Measurements from ENCODE around the gene TIMM21. TPM values are rescaled to one million over a fixed set of nuclear protein-coding genes. Genes with fewer than 3 reads are reported as not detected.

TIMM21 gene
- polyA plus RNA-seq, 1 donor (not counting 4 experiments of a cell fraction or from before 2014, with no cell fraction given): 76.0 TPM

- no peaks in the 10 kb centered on the region for H3K9me1 ChIP-seq (ENCODE audit: control insufficient read depth, extremely low read depth, insufficient read depth, low read length)
- H3K79me2 ChIP-seq (ENCODE audit: control insufficient read depth, insufficient read depth, low read length): no peaks in the 10 kb centered on the region
- no peak overlapping the region for H3K4me2 ChIP-seq (ENCODE audit: control insufficient read depth, extremely low read depth, insufficient read depth, low read depth, low read length)
- peaks cover 2% of the 10 kb centered on the region for H3K27me3 ChIP-seq (ENCODE audit: control insufficient read depth, extremely low read depth, insufficient read depth, low read length)
- TF ChIP-seq, protein P1, sequence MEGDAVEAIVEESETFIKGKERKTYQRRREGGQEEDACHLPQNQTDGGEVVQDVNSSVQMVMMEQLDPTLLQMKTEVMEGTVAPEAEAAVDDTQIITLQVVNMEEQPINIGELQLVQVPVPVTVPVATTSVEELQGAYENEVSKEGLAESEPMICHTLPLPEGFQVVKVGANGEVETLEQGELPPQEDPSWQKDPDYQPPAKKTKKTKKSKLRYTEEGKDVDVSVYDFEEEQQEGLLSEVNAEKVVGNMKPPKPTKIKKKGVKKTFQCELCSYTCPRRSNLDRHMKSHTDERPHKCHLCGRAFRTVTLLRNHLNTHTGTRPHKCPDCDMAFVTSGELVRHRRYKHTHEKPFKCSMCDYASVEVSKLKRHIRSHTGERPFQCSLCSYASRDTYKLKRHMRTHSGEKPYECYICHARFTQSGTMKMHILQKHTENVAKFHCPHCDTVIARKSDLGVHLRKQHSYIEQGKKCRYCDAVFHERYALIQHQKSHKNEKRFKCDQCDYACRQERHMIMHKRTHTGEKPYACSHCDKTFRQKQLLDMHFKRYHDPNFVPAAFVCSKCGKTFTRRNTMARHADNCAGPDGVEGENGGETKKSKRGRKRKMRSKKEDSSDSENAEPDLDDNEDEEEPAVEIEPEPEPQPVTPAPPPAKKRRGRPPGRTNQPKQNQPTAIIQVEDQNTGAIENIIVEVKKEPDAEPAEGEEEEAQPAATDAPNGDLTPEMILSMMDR (optimal IDR thresholded peaks at IDR 0.05 in 1 of 3, IDR thresholded peaks at IDR 0.05 in 1 of 3, conservative IDR thresholded peaks at IDR 0.05 in 1 of 3; ENCODE audit: extremely low read depth in 1 of 3, insufficient read depth in 2 of 3, low read length in 3 of 3): no peak
- no peak for TF ChIP-seq EZH2 (IDR thresholded peaks at IDR 0.05; ENCODE audit: low read length)
- H3K4me1 ChIP-seq (ENCODE audit: control insufficient read depth, extremely low read depth, insufficient read depth, low read length): no peaks in the 10 kb centered on the region
- H3K9me3 ChIP-seq (ENCODE audit: control insufficient read depth, low read depth, low read length): no peaks in the 10 kb centered on the region
- H3K36me3 ChIP-seq (ENCODE audit: control insufficient read depth in 2 of 2, extremely low read depth in 1 of 2, insufficient read depth in 2 of 2, low read length in 2 of 2): no peaks in the 10 kb centered on the region
- FAIRE-seq: no peak
- H4K20me1 ChIP-seq (ENCODE audit: control insufficient read depth, extremely low read depth, insufficient read depth, low read length): no peaks in the 10 kb centered on the region
- no peak overlapping the region for H3K4me3 ChIP-seq (ENCODE audit: control insufficient read depth in 2 of 3, extremely low read depth in 1 of 3, insufficient read depth in 2 of 3, low read depth in 1 of 3, low read length in 3 of 3)
- H3K27ac ChIP-seq (ENCODE audit: control insufficient read depth, insufficient read depth, low read length): no peak overlapping the region
- dilution Hi-C loops (cut with MboI; ENCODE audit: extremely low pct_ligation_motif_present, low sequenced_read_pairs): no loop called here
- H3K9ac ChIP-seq (ENCODE audit: control insufficient read depth, extremely low read depth, insufficient read depth, low read length): no peak overlapping the region
- no peak overlapping the region for H2AFZ ChIP-seq (ENCODE audit: control insufficient read depth, low read length)
- DNase-seq (ENCODE audit: low read depth, low spot score): no peak
Observed at GRCh38 chr18:74126684-74127655, 21.4 kb upstream of the TIMM21 start.

DNA sequence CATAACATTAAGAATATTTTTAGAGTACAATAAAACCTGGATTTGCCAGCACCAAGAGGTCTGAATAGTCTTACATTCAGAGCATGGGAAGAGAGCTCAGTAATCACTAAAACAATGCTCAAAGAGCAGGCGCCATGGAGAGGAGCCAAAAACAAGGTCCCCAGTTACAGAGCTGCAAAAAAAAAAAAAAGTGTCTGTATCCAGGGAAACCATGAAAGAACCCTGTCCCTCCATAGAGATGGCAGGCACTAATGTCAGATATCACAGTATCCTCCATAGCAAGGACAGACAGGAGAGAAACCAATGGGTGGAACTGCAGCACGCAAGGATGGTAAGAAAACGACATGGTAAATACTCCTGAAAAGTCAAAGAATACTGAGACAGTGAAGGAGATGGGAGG lies 20.2 kb upstream of the TIMM21 start:
- dilution Hi-C loops (cut with MboI; ENCODE audit: extremely low pct_ligation_motif_present, low sequenced_read_pairs): no loop called here
- Histone ChIP-seq H3K4me1 (ENCODE audit: control insufficient read depth, extremely low read depth, insufficient read depth, low read length) (no peaks in the 10 kb centered on the region), H3K9ac (ENCODE audit: control insufficient read depth, extremely low read depth, insufficient read depth, low read length) (no peak overlapping the region), H3K4me2 (ENCODE audit: control insufficient read depth, extremely low read depth, insufficient read depth, low read depth, low read length) (no peak overlapping the region), H3K36me3 (ENCODE audit: control insufficient read depth in 2 of 2, extremely low read depth in 1 of 2, insufficient read depth in 2 of 2, low read length in 2 of 2) (no peaks in the 10 kb centered on the region), H3K79me2 (ENCODE audit: control insufficient read depth, insufficient read depth, low read length) (no peaks in the 10 kb centered on the region), H3K9me3 (ENCODE audit: control insufficient read depth, low read depth, low read length) (no peaks in the 10 kb centered on the region), H3K4me3 (ENCODE audit: control insufficient read depth in 2 of 3, extremely low read depth in 1 of 3, insufficient read depth in 2 of 3, low read depth in 1 of 3, low read length in 3 of 3) (no peak overlapping the region), H3K9me1 (ENCODE audit: control insufficient read depth, extremely low read depth, insufficient read depth, low read length) (no peaks in the 10 kb centered on the region), H3K27me3 (ENCODE audit: control insufficient read depth, extremely low read depth, insufficient read depth, low read length) (peaks cover 2% of the 10 kb centered on the region), H4K20me1 (ENCODE audit: control insufficient read depth, extremely low read depth, insufficient read depth, low read length) (no peaks in the 10 kb centered on the region), H3K27ac (ENCODE audit: control insufficient read depth, insufficient read depth, low read length) (no peak overlapping the region), H2AFZ (ENCODE audit: control insufficient read depth, low read length) (no peak overlapping the region)
- DNase-seq (ENCODE audit: low read depth, low spot score) (no peak), FAIRE-seq (no peak)
- no peak for TF ChIP-seq EZH2 (IDR thresholded peaks at IDR 0.05; ENCODE audit: low read length)
- TF ChIP-seq, protein P1 (optimal IDR thresholded peaks at IDR 0.05 in 1 of 3, IDR thresholded peaks at IDR 0.05 in 1 of 3, conservative IDR thresholded peaks at IDR 0.05 in 1 of 3; ENCODE audit: extremely low read depth in 1 of 3, insufficient read depth in 2 of 3, low read length in 3 of 3): no peak
